ENCODE results near the gene ZBTB8A. TPM values are rescaled to one million over a fixed set of nuclear protein-coding genes. Genes with fewer than 3 reads are reported as not detected.

ZBTB8A gene
- total and polyA plus RNA-seq, 10 of the 15 experiments (the other 5 are each of a cell fraction or from before 2014, with no cell fraction given) = 0.48 to 4.7 (median 2.4) TPM

- Histone ChIP-seq H3K79me2 (ENCODE audit: control insufficient read depth, insufficient read depth, low read length) (no peaks in the 10 kb centered on the region), H3K9me3 (replicated peaks; ENCODE audit: control insufficient read depth, insufficient read depth, low read length) (no peaks in the 10 kb centered on the region), H3K36me3 (ENCODE audit: control insufficient read depth in 2 of 2, insufficient read depth in 2 of 2, low read length in 1 of 2) (no peaks in the 10 kb centered on the region; a peak in 1 of 4 replicates), H3K9ac (ENCODE audit: control insufficient read depth, insufficient read depth, low read length) (no peak overlapping the region), H3K4me2 (ENCODE audit: control insufficient read depth, insufficient read depth) (no peak overlapping the region), H4K20me1 (ENCODE audit: control insufficient read depth, insufficient read depth) (no peaks in the 10 kb centered on the region), H3K4me1 (ENCODE audit: control insufficient read depth, insufficient read depth, low read length) (no peaks in the 10 kb centered on the region), H3K27me3 (replicated peaks in 1 of 2; ENCODE audit: control insufficient read depth in 2 of 2, insufficient read depth in 2 of 2, low read length in 1 of 2) (no peaks in the 10 kb centered on the region), H2AFZ (ENCODE audit: control insufficient read depth, low read depth, low read length) (no peak overlapping the region), H3K4me3 (no peak overlapping the region), H3K27ac (ENCODE audit: control insufficient read depth, insufficient read depth) (no peak overlapping the region)
- ChIA-PET RAD21 (ENCODE audit: unreplicated experiment) (no interaction called here), POLR2A (interaction anchor here (0.7 kb wide), 1 partner anchor 556 kb away, joined by 3 read pairs; no protein-coding TSS in a partner anchor), CTCF (interaction anchor here (0.9 to 1.1 kb wide), 2 partner anchors 14 to 86 kb away, joined by 3 read pairs; no protein-coding TSS in a partner anchor), SMC1A (ENCODE audit: uncharacterized antibody, unreplicated experiment) (interaction anchor here (0.7 to 1.5 kb wide), 3 partner anchors 10 to 84 kb away, joined by 3 to 4 read pairs (median 3); no protein-coding TSS in a partner anchor)
- whole genome bisulfite sequencing (ENCODE audit: insufficient coverage, insufficient replicate concordance, low lambda C conversion rate, missing lambda C conversion rate) = 97% methylated on average over 17 of the region's 17 CpGs
- in situ Hi-C loops (cut with MboI) (no loop called here), intact Hi-C loops (cut with micrococcal nuclease; ENCODE audit: unreplicated experiment) (no loop called here)
- BruUV-seq (replicated peaks) = no TSS peak
- ATAC-seq = no peak
- FAIRE-seq = no peak
- no peak for DNase-seq (ENCODE audit: low read depth, low spot score)
- TF ChIP-seq TCF12 (IDR thresholded peaks at IDR 0.05; ENCODE audit: low read depth, low read length) = no peak
- TF ChIP-seq ZZZ3 (IDR thresholded peaks at IDR 0.05; ENCODE audit: control insufficient read depth, insufficient read length, low read depth) = no peak
- no peak for TF ChIP-seq ETV6 (conservative IDR thresholded peaks at IDR 0.05 in 1 of 2, IDR thresholded peaks at IDR 0.05 in 1 of 2; ENCODE audit: borderline replicate concordance in 1 of 2, low read depth in 1 of 2)
- TF ChIP-seq PAX5 (IDR thresholded peaks at IDR 0.05; ENCODE audit: borderline replicate concordance, low read depth, low read length) = no peak
- TF ChIP-seq POU2F2 (IDR thresholded peaks at IDR 0.05; ENCODE audit: borderline replicate concordance, low read depth, low read length) = no peak
- no peak for TF ChIP-seq SMC3 (IDR thresholded peaks at IDR 0.05; ENCODE audit: borderline replicate concordance, low read length)
- no peak for TF ChIP-seq CHD1 (IDR thresholded peaks at IDR 0.05; ENCODE audit: low read depth, low read length)
- no peak for TF ChIP-seq RAD21 (IDR thresholded peaks at IDR 0.05; ENCODE audit: insufficient read depth, low read depth, low read length)
- TF ChIP-seq ATF3 (IDR thresholded peaks at IDR 0.05; ENCODE audit: borderline replicate concordance, extremely low read depth, low read depth, low read length) = no peak
- no peak for TF ChIP-seq ASH2L (IDR thresholded peaks at IDR 0.05; ENCODE audit: borderline replicate concordance, low read depth)
- no peak for TF ChIP-seq WRNIP1 (IDR thresholded peaks at IDR 0.05; ENCODE audit: borderline replicate concordance, low read depth, low read length)
- no peak for TF ChIP-seq TBL1XR1 (IDR thresholded peaks at IDR 0.05; ENCODE audit: low read depth, low read length)
- TF ChIP-seq MYB (IDR thresholded peaks at IDR 0.05; ENCODE audit: borderline replicate concordance, low read depth, low read length) = no peak
- TF ChIP-seq ZNF592 (IDR thresholded peaks at IDR 0.05) = no peak
- TF ChIP-seq ZBTB33 (IDR thresholded peaks at IDR 0.05) = no peak
- no peak for TF ChIP-seq BCL11A (IDR thresholded peaks at IDR 0.05; ENCODE audit: low read depth, low read length)
Observed at GRCh38 chr1:32605711-32606424, 66.6 kb downstream of the ZBTB8A start.
